ENCODE measurements around the gene RHBDL3.

The RHBDL3 gene

DNA sequence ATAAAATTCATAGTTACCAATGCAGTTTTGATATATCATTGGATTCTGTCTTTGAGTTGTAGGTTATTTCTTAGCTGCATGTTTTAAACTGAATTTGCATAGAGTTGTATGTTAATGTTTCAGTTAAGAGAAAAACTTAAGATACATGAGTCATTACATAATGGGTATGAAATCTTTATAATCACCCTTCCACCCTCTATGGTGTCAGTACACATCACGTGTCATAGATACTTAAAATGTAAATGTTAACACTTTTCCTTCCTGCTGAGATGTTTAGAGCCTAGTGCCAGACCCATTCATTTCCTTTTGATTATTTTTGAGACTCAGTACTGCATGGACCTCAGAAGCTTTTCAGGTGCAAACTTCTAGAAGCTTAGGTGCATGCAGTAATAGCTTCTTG, 104.8 kb downstream of the RHBDL3 start:
- no peak for DNase-seq (ENCODE audit: low read depth in 2 of 2)
- H3K4me3 ChIP-seq (replicated peaks in 1 of 2; ENCODE audit: low read depth in 2 of 2, low read length in 2 of 2), result no peak overlapping the region

More for the DNA sequence above, 104.8 kb downstream of the RHBDL3 start:
- TF ChIP-seq, protein P1, sequence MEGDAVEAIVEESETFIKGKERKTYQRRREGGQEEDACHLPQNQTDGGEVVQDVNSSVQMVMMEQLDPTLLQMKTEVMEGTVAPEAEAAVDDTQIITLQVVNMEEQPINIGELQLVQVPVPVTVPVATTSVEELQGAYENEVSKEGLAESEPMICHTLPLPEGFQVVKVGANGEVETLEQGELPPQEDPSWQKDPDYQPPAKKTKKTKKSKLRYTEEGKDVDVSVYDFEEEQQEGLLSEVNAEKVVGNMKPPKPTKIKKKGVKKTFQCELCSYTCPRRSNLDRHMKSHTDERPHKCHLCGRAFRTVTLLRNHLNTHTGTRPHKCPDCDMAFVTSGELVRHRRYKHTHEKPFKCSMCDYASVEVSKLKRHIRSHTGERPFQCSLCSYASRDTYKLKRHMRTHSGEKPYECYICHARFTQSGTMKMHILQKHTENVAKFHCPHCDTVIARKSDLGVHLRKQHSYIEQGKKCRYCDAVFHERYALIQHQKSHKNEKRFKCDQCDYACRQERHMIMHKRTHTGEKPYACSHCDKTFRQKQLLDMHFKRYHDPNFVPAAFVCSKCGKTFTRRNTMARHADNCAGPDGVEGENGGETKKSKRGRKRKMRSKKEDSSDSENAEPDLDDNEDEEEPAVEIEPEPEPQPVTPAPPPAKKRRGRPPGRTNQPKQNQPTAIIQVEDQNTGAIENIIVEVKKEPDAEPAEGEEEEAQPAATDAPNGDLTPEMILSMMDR (IDR thresholded peaks at IDR 0.05; ENCODE audit: low read depth, low read length), result no peak

Data from cardiac fibroblast (primary cell).